RPMI7951 (cell line): ENCODE measurements around the gene RBM19. TPM values are rescaled to one million over a fixed set of nuclear protein-coding genes. Genes with fewer than 3 reads are reported as not detected.
"Not testable (repeated sequence)": the region's sequence is repeated elsewhere in the genome, so short reads cannot be mapped to it uniquely, and the experiment has no call there.

ENCODE experiments used
- DNase-seq: peaks from one replicate; pipeline ENCODE4 v3.0.0-alpha.2; 2012; ENCODE audit warnings: low read depth
- total RNA-seq: library from RNA; depleted of rRNA; stranded (reverse); fragments of >200 nt; shearing (Covaris generic); gene quantifications from 2 replicates; pipeline ENCODE4 v1.2.3, GENCODE V29; 2014

The RBM19 gene
- total RNA-seq, 1 experiment from 2014 or later, result 12.5 TPM

- not testable (repeated sequence) for DNase-seq
These were observed 64.8 kb downstream of the RBM19 start for GRCh38 chr12:113901319-113901718.

GRCh38 chr12:113900716-113901115 is 65.4 kb downstream of the RBM19 start:
- no peak for DNase-seq

- no peak for DNase-seq
These were observed 66.3 kb downstream of the RBM19 start for GRCh38 chr12:113899561-113900471.

GRCh38 chr12:113899042-113899560 is 67.0 kb downstream of the RBM19 start:
- DNase-seq, result no peak

- no peak for DNase-seq
These were observed 67.7 kb downstream of the RBM19 start for GRCh38 chr12:113898466-113898865.

GRCh38 chr12:113897406-113897805 is 68.7 kb downstream of the RBM19 start:
- no peak for DNase-seq

- no peak for DNase-seq
These were observed 69.3 kb downstream of the RBM19 start for GRCh38 chr12:113896841-113897240.

- no peak for DNase-seq
These were observed 69.9 kb downstream of the RBM19 start for GRCh38 chr12:113896194-113896593.

GRCh38 chr12:113895176-113895575 is 70.9 kb downstream of the RBM19 start:
- DNase-seq, result no peak

GRCh38 chr12:113894697-113895096 is 71.4 kb downstream of the RBM19 start:
- DNase-seq, result no peak

- no peak for DNase-seq
These were observed 72.9 kb downstream of the RBM19 start for GRCh38 chr12:113893221-113893620.

GRCh38 chr12:113892556-113892955 is 73.6 kb downstream of the RBM19 start:
- DNase-seq, result no peak

GRCh38 chr12:113891739-113892520 is 74.2 kb downstream of the RBM19 start:
- peak; percentile 12 for DNase-seq

- DNase-seq, result no peak
These were observed 74.9 kb downstream of the RBM19 start for GRCh38 chr12:113891167-113891692.

- no peak for DNase-seq
These were observed 76.1 kb downstream of the RBM19 start for GRCh38 chr12:113889891-113890581.

- DNase-seq, result peak; percentile 49
These were observed 77.0 kb downstream of the RBM19 start for GRCh38 chr12:113889076-113889475.

GRCh38 chr12:113888435-113888834 is 77.7 kb downstream of the RBM19 start:
- no peak for DNase-seq

- no peak for DNase-seq
These were observed 78.2 kb downstream of the RBM19 start for GRCh38 chr12:113887906-113888305.

- no peak for DNase-seq
These were observed 79.4 kb downstream of the RBM19 start for GRCh38 chr12:113886721-113887120.

- DNase-seq, result no peak
These were observed 81.7 kb downstream of the RBM19 start for GRCh38 chr12:113884392-113884791.

- DNase-seq, result no peak
These were observed 83.4 kb downstream of the RBM19 start for GRCh38 chr12:113882690-113883089.
